BE2C (cell line): ENCODE results near the gene LRRC74B. TPM values are rescaled to one million over a fixed set of nuclear protein-coding genes. Genes with fewer than 3 reads are reported as not detected.

ENCODE experiments used
- DNase-seq: peaks from one replicate; pipeline ENCODE4 v3.0.0-alpha.2; 2020
- H3K27me3 ChIP-seq: fragments of 250-450 bp; sonication (Bioruptor Pico); 2 replicates; pipeline ENCODE4 v1.5.1; 2020; ENCODE audit warnings: mild to moderate bottlenecking
- H3K36me3 ChIP-seq: fragments of 250-450 bp; sonication (Bioruptor Pico); 2 replicates; pipeline ENCODE4 v1.5.1; 2020; ENCODE audit warnings: mild to moderate bottlenecking
- H3K4me1 ChIP-seq: fragments of 250-450 bp; sonication (Bioruptor Pico); 2 replicates; pipeline ENCODE4 v1.5.1; 2020
- H3K4me3 ChIP-seq: 2 replicates; pipeline ENCODE4 v1.5.1; 2011; ENCODE audit warnings: low read depth, low read length
- H3K9me3 ChIP-seq: fragments of 250-450 bp; sonication (Bioruptor Pico); 2 replicates; pipeline ENCODE4 v1.5.1; 2020
- CTCF ChIP-seq: IDR thresholded peaks from 2 replicates; pipeline ENCODE4 v1.5.1; 2012; ENCODE audit warnings: mild to moderate bottlenecking, low read depth, low read length
- polyA plus RNA-seq: library from polyadenylated mRNA; unstranded; fragments of >200 nt; gene quantifications from one replicate; pipeline ENCODE4 v1.2.1, GENCODE V29; 2012; ENCODE audit warnings: low read depth, missing spikeins; ENCODE audit not compliant: insufficient read length, insufficient read depth

The LRRC74B gene
- polyA plus RNA-seq, result 0.23 TPM

GRCh38 chr22:21045585-21046294, at the start of gene LRRC74B:
LRRC74B (plus strand) TSS chr22:21045946; CDS start chr22:21045987, 41 bp downstream.
- H3K36me3 ChIP-seq, result no peaks in the 10 kb centered on the region
- peak within 1 kb of the TSS; percentile 60 for H3K4me3 ChIP-seq
- no peaks in the 10 kb centered on the region for H3K27me3 ChIP-seq
- peak; percentile 97 for DNase-seq
- TF ChIP-seq CTCF, result no peak
- H3K4me1 ChIP-seq, result peaks cover 7% of the 10 kb centered on the region
- H3K9me3 ChIP-seq, result no peaks in the 10 kb centered on the region

GRCh38 chr22:20996031-20996410, 49.7 kb upstream of the LRRC74B start:
- Histone ChIP-seq H3K9me3 (no peaks in the 10 kb centered on the region), H3K36me3 (peaks cover 70% of the 10 kb centered on the region), H3K4me1 (peaks cover 5% of the 10 kb centered on the region; the same call in 1 of the 2 replicates), H3K4me3 (no peak overlapping the region), H3K27me3 (no peaks in the 10 kb centered on the region)
- no peak for DNase-seq
- TF ChIP-seq CTCF, result no peak

- no peak overlapping the region for H3K4me3 ChIP-seq
- H3K4me1 ChIP-seq, result peaks cover 5% of the 10 kb centered on the region; the same call in 1 of the 2 replicates
- H3K27me3 ChIP-seq, result no peaks in the 10 kb centered on the region
- no peak for DNase-seq
- peaks cover 66% of the 10 kb centered on the region for H3K36me3 ChIP-seq
- no peaks in the 10 kb centered on the region for H3K9me3 ChIP-seq
- no peak for TF ChIP-seq CTCF
These were observed 48.9 kb upstream of the LRRC74B start for GRCh38 chr22:20996598-20997535.

- no peak for TF ChIP-seq CTCF
These were observed 48.0 kb upstream of the LRRC74B start for GRCh38 chr22:20997536-20998257.

GRCh38 chr22:20998411-20999336, 47.1 kb upstream of the LRRC74B start:
- Histone ChIP-seq H3K27me3 (no peaks in the 10 kb centered on the region), H3K4me3 (no peak overlapping the region), H3K4me1 (peaks cover 5% of the 10 kb centered on the region; the same call in 1 of the 2 replicates), H3K36me3 (peaks cover 50% of the 10 kb centered on the region), H3K9me3 (no peaks in the 10 kb centered on the region)
- no peak for DNase-seq
- TF ChIP-seq CTCF, result no peak

More at GRCh38 chr22:20997536-20998257, 48.0 kb upstream of the LRRC74B start:
- H3K9me3 ChIP-seq, result no peaks in the 10 kb centered on the region
- H3K36me3 ChIP-seq, result peaks cover 58% of the 10 kb centered on the region
- DNase-seq, result no peak
- H3K4me3 ChIP-seq, result no peak overlapping the region
- H3K4me1 ChIP-seq, result peaks cover 5% of the 10 kb centered on the region; the same call in 1 of the 2 replicates
- H3K27me3 ChIP-seq, result no peaks in the 10 kb centered on the region
